ENCODE measurements around the gene EBF3. TPM values are rescaled to one million over a fixed set of nuclear protein-coding genes. Genes with fewer than 3 reads are reported as not detected.

EBF3 gene
- total RNA-seq, 1 donor: 31.8 TPM

DNA sequence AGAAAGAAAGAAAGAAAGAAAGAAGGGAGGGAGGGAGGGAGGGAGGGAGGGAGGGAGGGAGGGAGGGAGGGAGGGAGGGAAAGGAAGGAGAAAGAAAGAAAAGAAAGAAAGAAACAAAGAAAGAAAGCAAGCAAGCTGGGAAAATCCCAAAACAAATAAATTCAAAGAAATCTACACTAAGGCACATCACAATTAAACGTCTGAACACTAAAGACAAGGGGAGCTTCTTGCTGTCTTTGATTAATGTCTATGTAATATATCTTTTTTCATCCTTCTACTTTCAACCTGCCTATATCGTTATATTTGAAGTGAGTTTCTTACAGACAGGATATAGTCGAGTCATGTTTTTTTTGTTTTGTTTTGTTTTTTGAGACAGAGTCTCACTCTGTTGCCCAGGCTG is 28.3 kb upstream of the EBF3 start:
- no peak overlapping the region for H3K27ac ChIP-seq (ENCODE audit: low read depth, low read length)
- H4K20me1 ChIP-seq (ENCODE audit: insufficient read depth, low read length): no peaks in the 10 kb centered on the region
- H3K79me2 ChIP-seq (ENCODE audit: insufficient read depth, low read length): no peaks in the 10 kb centered on the region
- no peaks in the 10 kb centered on the region for H3K9me3 ChIP-seq (ENCODE audit: low read depth, low read length)
- no peak overlapping the region for H3K4me3 ChIP-seq (ENCODE audit: insufficient read depth, low read length)
- H2AFZ ChIP-seq (ENCODE audit: low read length): no peak overlapping the region
- H3K27me3 ChIP-seq (ENCODE audit: insufficient read depth, low read length): no peaks in the 10 kb centered on the region
- peaks cover 12% of the 10 kb centered on the region for H3K4me1 ChIP-seq (ENCODE audit: insufficient read depth, low read length)
- DNase-seq (ENCODE audit: insufficient read length, low spot score, missing footprints): no peak
- TF ChIP-seq, protein P1, sequence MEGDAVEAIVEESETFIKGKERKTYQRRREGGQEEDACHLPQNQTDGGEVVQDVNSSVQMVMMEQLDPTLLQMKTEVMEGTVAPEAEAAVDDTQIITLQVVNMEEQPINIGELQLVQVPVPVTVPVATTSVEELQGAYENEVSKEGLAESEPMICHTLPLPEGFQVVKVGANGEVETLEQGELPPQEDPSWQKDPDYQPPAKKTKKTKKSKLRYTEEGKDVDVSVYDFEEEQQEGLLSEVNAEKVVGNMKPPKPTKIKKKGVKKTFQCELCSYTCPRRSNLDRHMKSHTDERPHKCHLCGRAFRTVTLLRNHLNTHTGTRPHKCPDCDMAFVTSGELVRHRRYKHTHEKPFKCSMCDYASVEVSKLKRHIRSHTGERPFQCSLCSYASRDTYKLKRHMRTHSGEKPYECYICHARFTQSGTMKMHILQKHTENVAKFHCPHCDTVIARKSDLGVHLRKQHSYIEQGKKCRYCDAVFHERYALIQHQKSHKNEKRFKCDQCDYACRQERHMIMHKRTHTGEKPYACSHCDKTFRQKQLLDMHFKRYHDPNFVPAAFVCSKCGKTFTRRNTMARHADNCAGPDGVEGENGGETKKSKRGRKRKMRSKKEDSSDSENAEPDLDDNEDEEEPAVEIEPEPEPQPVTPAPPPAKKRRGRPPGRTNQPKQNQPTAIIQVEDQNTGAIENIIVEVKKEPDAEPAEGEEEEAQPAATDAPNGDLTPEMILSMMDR (IDR thresholded peaks at IDR 0.05; ENCODE audit: extremely low read depth, low read depth, low read length): no peak
- H3K4me2 ChIP-seq (ENCODE audit: insufficient read depth, low read length): no peak overlapping the region
- H3K36me3 ChIP-seq (ENCODE audit: insufficient read depth, low read length): no peaks in the 10 kb centered on the region

DNA sequence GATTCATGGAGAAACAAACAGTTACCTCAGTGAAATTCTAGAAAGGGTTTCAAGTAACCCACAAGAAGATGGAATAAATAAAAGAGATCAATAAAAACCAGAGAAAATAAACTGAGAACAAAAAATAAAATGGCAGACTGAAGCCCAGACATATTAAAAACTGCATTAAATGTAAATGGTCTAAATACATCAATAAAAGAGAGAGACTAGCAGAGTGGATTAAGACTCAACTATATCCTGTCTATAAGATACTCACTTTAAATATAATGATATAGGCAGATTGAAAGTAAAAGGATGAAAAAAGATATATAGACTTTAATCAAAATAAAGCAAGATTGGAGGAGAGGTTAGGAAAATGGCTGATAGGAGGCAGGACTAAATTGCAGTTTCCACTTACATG is 18.8 kb upstream of the EBF3 start:
- no peak for DNase-seq (ENCODE audit: insufficient read length, low spot score, missing footprints)
- no peaks in the 10 kb centered on the region for H4K20me1 ChIP-seq (ENCODE audit: insufficient read depth, low read length)
- TF ChIP-seq, protein P1 (IDR thresholded peaks at IDR 0.05; ENCODE audit: extremely low read depth, low read depth, low read length): no peak

DNA sequence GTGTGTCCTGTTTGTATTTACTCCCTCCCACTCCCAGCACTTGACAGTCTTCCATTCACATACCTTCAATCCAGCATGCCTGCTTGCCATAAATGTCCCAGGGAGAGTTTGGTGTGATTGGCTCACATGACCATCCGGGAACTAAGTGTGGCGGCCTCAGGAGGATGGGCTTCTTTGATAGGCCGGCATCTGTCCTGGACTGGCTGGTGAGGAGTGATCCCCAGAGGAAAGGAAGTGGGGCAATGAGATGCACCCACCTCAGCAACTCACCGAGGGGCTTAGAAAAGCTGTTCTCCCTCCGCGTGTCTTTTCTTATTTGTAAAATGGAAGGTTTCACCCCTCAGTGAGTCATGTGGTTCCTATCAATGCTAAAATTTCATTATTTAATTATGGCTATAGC is 14.9 kb upstream of the EBF3 start:
- Histone ChIP-seq H3K27ac (ENCODE audit: low read depth, low read length) (no peak overlapping the region), H3K79me2 (ENCODE audit: insufficient read depth, low read length) (no peaks in the 10 kb centered on the region), H3K4me1 (ENCODE audit: insufficient read depth, low read length) (no peaks in the 10 kb centered on the region), H3K4me2 (ENCODE audit: insufficient read depth, low read length) (no peak overlapping the region), H3K27me3 (ENCODE audit: insufficient read depth, low read length) (peaks cover 6% of the 10 kb centered on the region), H3K9me3 (ENCODE audit: low read depth, low read length) (no peaks in the 10 kb centered on the region), H3K36me3 (ENCODE audit: insufficient read depth, low read length) (no peaks in the 10 kb centered on the region), H3K4me3 (ENCODE audit: insufficient read depth, low read length) (no peak overlapping the region), H2AFZ (ENCODE audit: low read length) (no peak overlapping the region), H4K20me1 (ENCODE audit: insufficient read depth, low read length) (no peaks in the 10 kb centered on the region)
- TF ChIP-seq, protein P1 (IDR thresholded peaks at IDR 0.05; ENCODE audit: extremely low read depth, low read depth, low read length): no peak
- DNase-seq (ENCODE audit: insufficient read length, low spot score, missing footprints): no peak

More for the DNA sequence above, 18.8 kb upstream of the EBF3 start:
- H3K27ac ChIP-seq (ENCODE audit: low read depth, low read length): no peak overlapping the region
- no peak overlapping the region for H3K4me3 ChIP-seq (ENCODE audit: insufficient read depth, low read length)
- H3K4me1 ChIP-seq (ENCODE audit: insufficient read depth, low read length): no peaks in the 10 kb centered on the region
- H2AFZ ChIP-seq (ENCODE audit: low read length): no peak overlapping the region
- no peaks in the 10 kb centered on the region for H3K36me3 ChIP-seq (ENCODE audit: insufficient read depth, low read length)
- H3K9me3 ChIP-seq (ENCODE audit: low read depth, low read length): no peaks in the 10 kb centered on the region
- no peak overlapping the region for H3K4me2 ChIP-seq (ENCODE audit: insufficient read depth, low read length)
- no peaks in the 10 kb centered on the region for H3K27me3 ChIP-seq (ENCODE audit: insufficient read depth, low read length)
- H3K79me2 ChIP-seq (ENCODE audit: insufficient read depth, low read length): no peaks in the 10 kb centered on the region

DNA sequence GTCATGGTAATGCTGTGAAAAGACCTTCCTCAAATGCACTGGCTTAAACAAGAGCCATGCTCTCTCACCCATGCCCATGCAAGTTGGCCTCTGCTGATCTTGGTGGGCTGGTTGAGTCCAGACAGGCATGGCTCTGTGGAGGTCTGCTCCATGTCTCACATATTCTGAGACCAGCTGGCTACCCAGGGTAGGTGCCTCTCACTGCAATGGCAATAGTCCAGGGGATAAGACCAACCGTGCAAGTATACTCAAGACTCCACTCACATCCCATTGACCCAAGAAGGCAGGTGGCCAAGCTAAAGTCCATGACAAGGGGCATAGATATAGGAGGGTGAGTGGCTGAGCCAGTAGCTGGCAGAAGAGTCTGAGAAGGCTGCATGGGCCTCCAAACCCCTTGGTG is 14.2 kb upstream of the EBF3 start:
- TF ChIP-seq, protein P1 (IDR thresholded peaks at IDR 0.05; ENCODE audit: extremely low read depth, low read depth, low read length): no peak
- no peaks in the 10 kb centered on the region for H3K79me2 ChIP-seq (ENCODE audit: insufficient read depth, low read length)
- no peak overlapping the region for H3K4me2 ChIP-seq (ENCODE audit: insufficient read depth, low read length)
- H3K9me3 ChIP-seq (ENCODE audit: low read depth, low read length): no peaks in the 10 kb centered on the region
- H4K20me1 ChIP-seq (ENCODE audit: insufficient read depth, low read length): no peaks in the 10 kb centered on the region
- H3K36me3 ChIP-seq (ENCODE audit: insufficient read depth, low read length): no peaks in the 10 kb centered on the region
- no peaks in the 10 kb centered on the region for H3K4me1 ChIP-seq (ENCODE audit: insufficient read depth, low read length)
- peaks cover 6% of the 10 kb centered on the region for H3K27me3 ChIP-seq (ENCODE audit: insufficient read depth, low read length)
- H2AFZ ChIP-seq (ENCODE audit: low read length): no peak overlapping the region
- H3K27ac ChIP-seq (ENCODE audit: low read depth, low read length): no peak overlapping the region
- DNase-seq (ENCODE audit: insufficient read length, low spot score, missing footprints): peak; percentile 70
- no peak overlapping the region for H3K4me3 ChIP-seq (ENCODE audit: insufficient read depth, low read length)

All from osteoblast (primary cell).